ENCODE measurements around the gene TBC1D14.

TBC1D14 gene

GRCh38 chr4:6875431-6875831, 34.2 kb upstream of the TBC1D14 start:
- no peak for DNase-seq (ENCODE audit: low spot score)
- no peak for TF ChIP-seq CTCF (IDR thresholded peaks at IDR 0.05)
- H3K4me3 ChIP-seq: no peak overlapping the region
- no peak overlapping the region for H3K27ac ChIP-seq

GRCh38 chr4:6876440-6876839, 33.2 kb upstream of the TBC1D14 start:
- TF ChIP-seq CTCF (IDR thresholded peaks at IDR 0.05): no peak
- DNase-seq (ENCODE audit: low spot score): no peak
- Histone ChIP-seq H3K4me3 (no peak overlapping the region), H3K27ac (no peak overlapping the region)

- no peak for DNase-seq (ENCODE audit: low spot score)
- no peak for TF ChIP-seq CTCF (IDR thresholded peaks at IDR 0.05)
- Histone ChIP-seq H3K27ac (no peak overlapping the region), H3K4me3 (no peak overlapping the region)
Measured at GRCh38 chr4:6877067-6877466, 32.6 kb upstream of the TBC1D14 start.

GRCh38 chr4:6878451-6879059, 31.1 kb upstream of the TBC1D14 start:
- TF ChIP-seq CTCF (IDR thresholded peaks at IDR 0.05): no peak
- Histone ChIP-seq H3K27ac (no peak overlapping the region), H3K4me3 (no peak overlapping the region)
- peak; percentile 47 for DNase-seq (ENCODE audit: low spot score)

- no peak overlapping the region for H3K27ac ChIP-seq
- no peak for DNase-seq (ENCODE audit: low spot score)
Measured at GRCh38 chr4:6880691-6881090, 28.9 kb upstream of the TBC1D14 start.

GRCh38 chr4:6881908-6882307, 27.7 kb upstream of the TBC1D14 start:
- no peak overlapping the region for H3K4me3 ChIP-seq
- DNase-seq (ENCODE audit: low spot score): peak; percentile 57
- TF ChIP-seq CTCF (IDR thresholded peaks at IDR 0.05): no peak
- no peak overlapping the region for H3K27ac ChIP-seq

More at GRCh38 chr4:6880691-6881090, 28.9 kb upstream of the TBC1D14 start:
- H3K4me3 ChIP-seq: no peak overlapping the region
- TF ChIP-seq CTCF (IDR thresholded peaks at IDR 0.05): no peak

GRCh38 chr4:6884341-6884870, 25.2 kb upstream of the TBC1D14 start:
- no peak for TF ChIP-seq CTCF (IDR thresholded peaks at IDR 0.05)

More at GRCh38 chr4:6884341-6884870, 25.2 kb upstream of the TBC1D14 start:
- DNase-seq (ENCODE audit: low spot score): peak; percentile 28
- Histone ChIP-seq H3K27ac (no peak overlapping the region), H3K4me3 (no peak overlapping the region)
